ENCODE measurements around the gene CTTN.
A peak's percentile ranks its signal among the peaks of the same experiment; 100 is the strongest.

CTTN gene

DNA sequence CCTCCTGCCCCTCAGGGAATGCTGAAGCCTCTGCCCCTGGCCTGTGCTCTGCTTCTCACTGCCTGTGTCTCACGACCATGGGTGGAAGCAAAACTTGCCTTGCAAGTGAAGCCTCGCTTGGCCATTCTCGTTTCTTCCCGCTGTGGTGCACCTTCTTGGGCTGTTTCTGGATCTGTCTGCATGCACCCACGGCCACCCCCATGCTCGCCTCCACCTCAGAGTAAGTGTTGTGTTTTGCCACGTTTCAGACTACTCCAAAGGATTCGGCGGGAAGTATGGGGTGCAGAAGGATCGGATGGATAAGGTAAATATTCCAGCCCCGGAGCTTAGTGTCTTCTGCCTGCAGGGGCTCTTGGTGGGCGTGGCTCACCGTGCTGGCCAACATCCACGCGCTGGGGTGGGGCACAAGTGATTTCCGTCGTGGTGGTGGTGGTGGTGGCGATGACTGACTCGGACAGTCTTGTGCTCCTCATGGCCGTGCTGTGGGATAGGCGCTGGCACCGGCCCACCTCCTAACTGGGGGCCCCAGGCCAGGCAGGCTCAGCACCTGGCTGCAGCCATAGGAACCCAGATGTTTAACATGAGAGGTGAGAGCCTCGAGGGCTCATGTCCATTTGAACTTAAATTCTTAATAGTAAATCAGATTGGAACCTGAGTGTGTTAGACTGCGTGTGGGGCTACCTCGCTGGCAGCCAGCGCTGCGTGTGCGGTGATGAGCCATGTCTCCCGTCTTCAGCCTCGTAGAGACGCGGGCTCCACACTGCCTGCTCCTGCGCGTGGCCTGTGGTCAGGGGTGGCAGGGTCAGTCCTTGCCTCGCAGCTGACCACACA lies 24.6 kb downstream of the CTTN start:
- in situ Hi-C loops (cut with MboI; ENCODE audit: low pct_unique_long_range_greater_than_20kb, low sequenced_read_pairs), result no loop called here
- DNase-seq, result no peak

DNA sequence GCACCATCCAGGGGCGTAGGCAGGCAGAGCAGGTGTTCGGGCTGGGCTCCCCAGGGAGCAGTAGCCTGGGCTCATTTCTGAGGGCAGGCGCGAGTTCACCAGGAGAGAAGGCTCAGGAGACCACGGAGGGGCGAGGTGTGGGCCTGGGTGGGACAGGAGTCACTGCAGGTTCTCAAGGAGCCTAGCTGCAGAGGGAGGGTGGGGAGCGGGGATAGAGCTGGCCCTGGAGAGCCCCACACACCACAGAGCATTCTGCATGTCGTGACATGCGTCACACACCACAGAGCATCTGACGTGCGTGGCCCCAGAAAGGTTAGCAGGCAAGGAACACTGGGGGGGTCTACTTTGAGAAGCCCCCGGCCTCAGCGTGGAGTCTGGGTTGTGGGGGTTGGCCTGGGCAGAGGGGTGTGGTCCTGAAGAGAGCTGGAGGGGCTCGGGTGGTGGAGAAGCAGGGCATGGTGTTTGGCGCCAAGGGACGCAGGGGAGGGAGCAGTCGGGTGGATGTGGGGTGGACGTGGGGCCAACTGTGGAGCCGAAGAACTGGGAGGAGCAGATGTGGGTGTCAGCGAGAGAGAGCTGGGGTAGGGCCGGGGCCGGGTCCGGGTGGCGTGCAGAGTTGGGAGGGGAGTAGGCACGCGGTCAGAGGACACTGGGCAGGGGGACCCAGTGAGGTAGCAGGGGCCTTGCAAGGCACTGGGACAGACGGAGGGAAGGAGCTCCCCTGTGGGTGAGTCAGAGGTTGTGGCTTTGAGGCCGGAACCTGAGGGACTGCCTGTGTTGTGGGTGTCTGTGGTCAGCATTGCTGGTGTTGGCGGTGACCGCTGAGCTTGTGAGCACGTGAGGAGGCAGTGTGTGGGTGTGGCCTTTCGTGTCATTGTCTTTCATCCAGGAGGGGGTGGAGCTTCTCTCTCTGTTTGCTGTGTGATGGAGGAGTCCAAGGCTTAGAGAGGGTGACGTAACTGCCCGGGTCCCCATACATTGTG lies 25.5 kb downstream of the CTTN start:
- in situ Hi-C loops (cut with MboI; ENCODE audit: low pct_unique_long_range_greater_than_20kb, low sequenced_read_pairs), result no loop called here
- peak; percentile 78 for DNase-seq

- in situ Hi-C loops (cut with MboI; ENCODE audit: low pct_unique_long_range_greater_than_20kb, low sequenced_read_pairs), result loop anchor here (25.0 kb wide), 1 partner anchor 513 kb away; no protein-coding TSS in a partner anchor
Measured at GRCh38 chr11:70424765-70425344, 26.5 kb downstream of the CTTN start.

GRCh38 chr11:70427436-70427835 lies 29.1 kb downstream of the CTTN start:
- DNase-seq, result no peak
- in situ Hi-C loops (cut with MboI; ENCODE audit: low pct_unique_long_range_greater_than_20kb, low sequenced_read_pairs), result loop anchor here (25.0 kb wide), 1 partner anchor 515 kb away; no protein-coding TSS in a partner anchor

More at GRCh38 chr11:70424765-70425344, 26.5 kb downstream of the CTTN start:
- DNase-seq, result no peak

DNA sequence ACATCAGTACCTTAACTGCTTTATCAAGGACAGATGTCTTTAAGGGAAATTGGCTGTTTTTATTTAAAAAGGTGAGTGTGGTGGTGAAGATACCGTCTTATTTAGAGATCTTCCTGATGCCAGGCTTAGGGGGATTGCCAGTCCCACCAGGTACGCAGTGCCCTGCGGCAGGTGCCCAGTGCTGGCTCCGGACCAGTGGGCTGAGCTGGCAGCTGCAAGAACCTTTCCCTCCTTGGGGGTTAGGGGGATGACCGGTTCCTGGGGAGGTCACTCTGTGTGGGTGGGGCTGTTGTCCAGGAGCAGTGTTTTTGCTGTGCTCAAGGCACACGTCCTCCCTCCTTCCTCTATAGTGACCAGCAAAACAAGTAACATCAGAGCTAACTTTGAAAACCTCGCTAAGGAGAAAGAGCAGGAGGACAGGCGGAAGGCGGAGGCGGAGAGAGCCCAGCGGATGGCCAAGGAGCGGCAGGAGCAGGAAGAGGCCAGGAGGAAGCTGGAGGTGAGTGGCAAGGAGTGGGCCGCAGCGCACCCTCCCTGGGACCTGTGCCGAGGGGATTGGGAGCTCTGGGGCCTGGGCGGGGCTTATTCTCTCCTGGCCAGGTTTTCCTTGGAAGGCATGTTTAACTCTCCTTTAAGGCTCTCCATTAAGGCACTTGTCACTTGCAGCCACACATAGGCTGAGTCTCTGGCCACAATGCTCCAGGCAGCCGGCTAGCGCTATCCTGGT lies 30.5 kb downstream of the CTTN start:
- no peak for DNase-seq
- in situ Hi-C loops (cut with MboI; ENCODE audit: low pct_unique_long_range_greater_than_20kb, low sequenced_read_pairs), result loop anchor here (25.0 kb wide), 1 partner anchor 517 kb away; no protein-coding TSS in a partner anchor

GRCh38 chr11:70429428-70429705 lies 31.0 kb downstream of the CTTN start:
- DNase-seq, result no peak
- in situ Hi-C loops (cut with MboI; ENCODE audit: low pct_unique_long_range_greater_than_20kb, low sequenced_read_pairs), result loop anchor here (25.0 kb wide), 1 partner anchor 517 kb away; no protein-coding TSS in a partner anchor

- DNase-seq, result no peak
- in situ Hi-C loops (cut with MboI; ENCODE audit: low pct_unique_long_range_greater_than_20kb, low sequenced_read_pairs), result loop anchor here (25.0 kb wide), 1 partner anchor 518 kb away; no protein-coding TSS in a partner anchor
Measured at GRCh38 chr11:70429724-70430521, 31.6 kb downstream of the CTTN start.

GRCh38 chr11:70430671-70431574 lies 32.6 kb downstream of the CTTN start:
- DNase-seq, result no peak
- in situ Hi-C loops (cut with MboI; ENCODE audit: low pct_unique_long_range_greater_than_20kb, low sequenced_read_pairs), result loop anchor here (25.0 kb wide), 1 partner anchor 519 kb away; no protein-coding TSS in a partner anchor

GRCh38 chr11:70431611-70432010 lies 33.3 kb downstream of the CTTN start:
- DNase-seq, result no peak
- in situ Hi-C loops (cut with MboI; ENCODE audit: low pct_unique_long_range_greater_than_20kb, low sequenced_read_pairs), result loop anchor here (25.0 kb wide), 1 partner anchor 519 kb away; no protein-coding TSS in a partner anchor

GRCh38 chr11:70432065-70432464 lies 33.7 kb downstream of the CTTN start:
- DNase-seq, result no peak
- in situ Hi-C loops (cut with MboI; ENCODE audit: low pct_unique_long_range_greater_than_20kb, low sequenced_read_pairs), result loop anchor here (25.0 kb wide), 1 partner anchor 520 kb away; no protein-coding TSS in a partner anchor

DNA sequence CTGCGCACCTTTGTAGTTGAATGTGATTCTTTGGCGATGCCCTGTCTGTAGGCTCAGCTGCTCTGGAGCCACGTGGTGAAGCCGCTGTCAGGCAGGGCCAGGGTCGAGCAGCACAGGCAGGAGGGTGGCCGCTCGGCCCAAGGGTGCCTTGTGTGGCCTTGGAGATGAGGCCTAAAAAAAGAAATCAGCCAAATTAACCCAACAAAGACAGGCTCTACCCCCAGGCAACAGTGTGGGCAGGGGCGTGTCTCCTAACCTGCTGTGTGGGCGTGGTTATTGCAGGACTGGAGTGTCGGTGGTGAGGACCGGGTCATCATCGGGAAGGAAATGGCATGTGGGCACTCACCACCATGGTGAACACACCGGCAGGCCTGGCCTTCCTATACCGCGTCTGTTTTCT lies 34.3 kb downstream of the CTTN start:
- in situ Hi-C loops (cut with MboI; ENCODE audit: low pct_unique_long_range_greater_than_20kb, low sequenced_read_pairs), result loop anchor here (25.0 kb wide), 1 partner anchor 520 kb away; no protein-coding TSS in a partner anchor
- no peak for DNase-seq

DNA sequence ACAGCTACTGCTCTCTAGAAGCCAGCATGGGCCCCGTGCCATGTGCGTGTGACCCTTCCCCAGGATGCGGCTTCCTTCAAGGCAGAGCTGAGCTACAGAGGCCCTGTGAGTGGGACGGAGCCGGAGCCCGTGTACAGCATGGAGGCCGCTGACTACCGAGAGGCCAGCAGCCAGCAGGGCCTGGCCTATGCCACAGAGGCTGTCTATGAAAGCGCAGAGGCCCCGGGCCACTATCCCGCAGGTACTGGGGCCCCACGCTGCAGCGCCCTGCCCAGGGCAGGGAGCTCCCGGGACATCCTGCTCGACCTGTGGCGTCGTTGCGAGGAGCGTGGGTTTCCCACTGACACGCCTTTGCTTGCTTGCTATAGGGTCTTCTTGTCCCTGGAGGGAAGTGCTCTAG lies 34.7 kb downstream of the CTTN start:
- no peak for DNase-seq
- in situ Hi-C loops (cut with MboI; ENCODE audit: low pct_unique_long_range_greater_than_20kb, low sequenced_read_pairs), result loop anchor here (25.0 kb wide), 1 partner anchor 521 kb away; no protein-coding TSS in a partner anchor

DNA sequence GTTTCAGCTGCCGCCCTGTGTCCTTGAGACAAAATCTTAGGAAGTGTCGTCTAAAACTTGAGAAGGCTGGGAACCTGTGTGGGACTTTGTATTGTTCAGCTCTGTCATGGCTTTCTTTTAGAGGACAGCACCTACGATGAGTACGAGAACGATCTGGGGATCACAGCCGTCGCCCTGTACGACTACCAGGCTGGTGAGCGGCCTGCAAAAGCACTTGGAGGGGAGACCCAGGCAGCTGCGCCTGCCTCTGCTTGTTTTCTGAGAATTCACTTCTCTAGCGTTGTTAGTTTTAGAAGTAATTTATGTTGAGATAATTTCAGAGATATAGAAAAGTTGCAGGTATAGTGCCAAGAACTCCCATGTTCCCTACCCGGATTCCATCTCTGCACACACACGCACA lies 35.2 kb downstream of the CTTN start:
- in situ Hi-C loops (cut with MboI; ENCODE audit: low pct_unique_long_range_greater_than_20kb, low sequenced_read_pairs), result loop anchor here (25.0 kb wide), 1 partner anchor 521 kb away; no protein-coding TSS in a partner anchor
- DNase-seq, result no peak

DNA sequence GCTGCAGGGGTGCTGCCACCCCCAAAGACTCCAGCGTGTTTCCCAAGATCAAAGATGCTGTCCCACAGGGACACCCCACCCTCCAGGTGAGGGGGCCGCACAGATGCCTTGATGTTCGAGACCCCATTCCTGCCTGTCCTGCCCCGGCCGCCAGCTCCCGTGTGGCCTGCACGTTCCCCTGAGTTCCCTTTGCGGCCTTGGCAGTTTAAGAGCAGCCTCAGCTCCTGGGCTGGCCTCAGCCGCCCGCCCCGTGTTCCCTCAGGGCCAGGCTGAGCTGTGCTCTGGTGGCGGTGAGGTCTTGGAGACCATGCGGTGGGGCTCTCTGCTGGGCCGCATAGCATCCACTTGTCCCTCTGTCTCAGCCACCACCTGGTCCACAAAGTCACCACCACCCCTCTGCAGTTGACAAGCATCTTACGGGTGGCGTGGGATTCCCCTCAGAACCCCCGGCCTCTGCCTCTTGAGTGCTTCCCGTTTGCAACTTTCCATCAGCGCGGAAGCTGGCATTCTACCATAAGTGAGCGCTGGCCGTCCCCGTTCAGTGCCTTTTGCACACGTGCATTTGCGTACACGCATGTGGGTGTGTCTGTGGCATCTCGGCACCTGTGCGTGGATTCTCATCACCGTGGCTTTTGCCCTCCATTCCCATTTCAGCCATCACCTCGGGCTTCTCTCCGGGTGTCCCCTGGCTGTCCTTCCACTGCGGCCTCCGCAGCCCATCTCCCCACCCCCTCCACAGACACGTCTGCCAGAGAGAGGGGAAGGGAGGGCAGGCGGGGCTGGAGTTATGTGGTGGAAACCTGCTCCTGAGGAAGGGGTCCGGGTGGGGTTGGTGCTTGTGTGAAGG lies 35.9 kb downstream of the CTTN start:
- in situ Hi-C loops (cut with MboI; ENCODE audit: low pct_unique_long_range_greater_than_20kb, low sequenced_read_pairs), result loop anchor here (25.0 kb wide), 1 partner anchor 522 kb away; no protein-coding TSS in a partner anchor
- DNase-seq, result no peak

- in situ Hi-C loops (cut with MboI; ENCODE audit: low pct_unique_long_range_greater_than_20kb, low sequenced_read_pairs), result loop anchor here (25.0 kb wide), 1 partner anchor 523 kb away; no protein-coding TSS in a partner anchor
- no peak for DNase-seq
Measured at GRCh38 chr11:70434813-70435278, 36.5 kb downstream of the CTTN start.

DNA sequence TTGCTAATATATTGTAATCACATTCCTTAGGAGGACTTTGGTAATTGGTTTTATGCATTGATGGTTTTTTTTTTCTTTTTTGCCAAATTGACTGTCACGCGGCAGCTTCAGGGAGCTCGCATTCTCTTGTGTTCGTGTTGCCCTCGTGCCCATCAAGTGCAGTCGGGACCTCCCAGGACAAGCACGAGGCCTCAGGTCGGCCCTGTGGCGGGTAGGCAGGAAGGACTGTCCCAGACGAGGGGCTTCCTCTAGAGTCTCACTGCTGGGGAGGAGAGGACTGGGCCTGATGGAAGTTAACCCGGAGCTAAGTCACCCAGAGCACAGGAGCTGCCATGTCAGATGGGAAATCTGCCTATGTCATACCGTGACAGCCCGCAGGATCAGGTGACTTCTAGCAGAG lies 37.0 kb downstream of the CTTN start:
- in situ Hi-C loops (cut with MboI; ENCODE audit: low pct_unique_long_range_greater_than_20kb, low sequenced_read_pairs), result loop anchor here (25.0 kb wide), 1 partner anchor 523 kb away; no protein-coding TSS in a partner anchor

More for the DNA sequence above, 37.0 kb downstream of the CTTN start:
- no peak for DNase-seq

Measured in KBM-7 (cell line).